Measurements from ENCODE around the gene TPD52L1.
"Not testable (repeated sequence)": the region's sequence is repeated elsewhere in the genome, so short reads cannot be mapped to it uniquely, and the experiment has no call there.

The TPD52L1 gene, protein sequence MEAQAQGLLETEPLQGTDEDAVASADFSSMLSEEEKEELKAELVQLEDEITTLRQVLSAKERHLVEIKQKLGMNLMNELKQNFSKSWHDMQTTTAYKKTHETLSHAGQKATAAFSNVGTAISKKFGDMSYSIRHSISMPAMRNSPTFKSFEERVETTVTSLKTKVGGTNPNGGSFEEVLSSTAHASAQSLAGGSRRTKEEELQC

DNA sequence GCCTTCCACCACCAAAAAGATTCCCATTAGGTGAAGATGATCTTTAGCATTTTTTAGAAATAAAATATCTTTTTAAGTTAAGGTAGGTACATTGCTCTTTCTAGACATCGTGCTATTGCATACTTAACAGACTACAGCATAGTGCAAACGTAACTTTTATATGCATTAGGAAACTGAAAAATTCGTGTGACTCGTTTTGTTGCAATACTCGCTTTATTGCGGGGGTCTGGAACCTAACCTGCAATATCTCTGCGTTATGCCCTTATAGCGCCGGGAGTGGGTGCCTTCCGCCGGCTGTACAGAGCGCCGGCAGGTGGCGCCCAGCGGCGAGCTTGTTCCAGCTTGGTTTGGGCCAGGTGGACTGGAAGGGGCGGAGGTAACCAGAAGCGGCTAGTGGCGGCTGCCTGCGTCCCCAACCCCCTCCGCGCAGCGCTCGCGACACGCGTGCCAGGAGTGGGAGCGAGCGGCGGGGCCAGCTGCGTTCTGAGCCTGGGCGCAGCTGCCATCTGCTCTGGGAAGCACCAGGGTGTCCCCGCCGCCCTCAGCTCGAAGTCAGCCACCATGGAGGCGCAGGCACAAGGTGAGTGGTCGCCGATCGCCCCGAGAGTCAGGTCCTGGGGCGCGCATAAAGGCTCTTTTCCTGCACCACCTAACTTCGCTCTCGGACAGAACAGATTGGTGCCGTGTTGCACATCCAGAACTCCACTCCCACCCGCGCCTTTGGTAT is at the start of gene TPD52L1:
TPD52L1 (plus strand) TSS at position 383 of the 727 bp plus-strand sequence; CDS start at position 562, 179 bp downstream.
- DNase-seq (ENCODE audit: low read depth) = no peak

- DNase-seq (ENCODE audit: low read depth) = no peak
Observed at GRCh38 chr6:125104425-125104824, 49.1 kb upstream of the TPD52L1 start.

- no peak for DNase-seq (ENCODE audit: low read depth)
Observed at GRCh38 chr6:125107048-125107447, 46.5 kb upstream of the TPD52L1 start.

DNA sequence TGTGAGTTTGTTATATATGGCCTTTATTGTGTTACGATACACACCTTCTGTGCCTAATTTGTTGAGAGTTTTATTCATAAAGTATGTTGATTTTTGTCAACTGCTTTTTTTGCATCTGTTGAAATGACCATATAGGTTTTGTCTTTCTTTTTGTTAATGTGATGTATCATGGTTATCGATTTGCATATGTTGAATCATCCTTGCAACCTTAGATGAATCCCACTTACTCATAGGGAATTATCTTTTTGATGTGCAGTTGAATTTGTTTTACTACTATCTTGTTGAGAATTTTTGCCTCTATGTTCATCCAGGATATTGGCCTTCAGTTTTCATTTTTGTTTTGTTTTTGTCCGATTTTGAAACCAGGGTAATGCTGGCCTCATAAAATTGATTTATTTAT is 45.7 kb upstream of the TPD52L1 start:
- no peak for DNase-seq (ENCODE audit: low read depth)

DNA sequence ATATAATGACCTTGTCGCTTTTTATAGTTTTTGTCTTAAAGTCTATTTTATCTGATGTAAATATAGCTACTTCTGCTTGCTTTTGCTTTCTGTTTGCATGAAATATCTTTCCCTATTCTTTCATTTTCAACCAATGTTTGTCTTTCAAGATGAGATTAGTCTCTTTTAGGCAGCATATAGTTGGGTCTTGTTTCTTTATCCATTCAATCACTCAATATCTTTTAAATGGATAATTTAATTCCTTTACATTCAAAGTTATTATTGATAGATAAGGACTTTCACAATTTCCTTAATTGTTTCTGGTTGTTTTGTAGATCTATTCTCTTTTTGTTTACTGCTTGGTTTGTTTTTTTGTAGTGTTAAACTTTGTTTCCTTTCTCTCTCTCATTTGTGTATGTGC is 43.5 kb upstream of the TPD52L1 start:
- DNase-seq (ENCODE audit: low read depth) = no peak

GRCh38 chr6:125111219-125111983 is 42.2 kb upstream of the TPD52L1 start:
- DNase-seq (ENCODE audit: low read depth) = no peak

DNA sequence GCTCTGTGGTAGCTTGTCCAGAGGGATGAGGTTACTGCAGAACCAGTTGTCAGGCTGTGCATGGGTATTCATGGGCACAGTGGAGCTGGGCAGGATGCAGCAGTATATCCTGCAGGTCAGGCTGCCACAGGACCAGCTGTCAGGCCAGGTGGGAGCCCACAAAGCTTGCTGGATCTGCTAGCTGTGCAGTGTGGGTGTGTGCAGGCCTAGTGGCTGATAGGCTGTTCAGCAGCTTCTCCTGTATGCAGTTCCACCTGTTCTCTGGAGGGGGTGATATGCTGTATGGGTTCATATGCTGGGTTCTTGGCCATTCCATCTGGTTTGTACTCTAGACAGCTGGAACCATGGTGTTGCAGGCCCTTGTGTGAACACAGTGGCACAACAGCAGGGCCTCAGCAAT is 40.6 kb upstream of the TPD52L1 start:
- DNase-seq (ENCODE audit: low read depth) = no peak

- DNase-seq (ENCODE audit: low read depth) = no peak
Observed at GRCh38 chr6:125114248-125114858, 39.2 kb upstream of the TPD52L1 start.

GRCh38 chr6:125116170-125116569 is 37.4 kb upstream of the TPD52L1 start:
- no peak for DNase-seq (ENCODE audit: low read depth)

GRCh38 chr6:125116710-125117109 is 36.9 kb upstream of the TPD52L1 start:
- DNase-seq (ENCODE audit: low read depth) = no peak

DNA sequence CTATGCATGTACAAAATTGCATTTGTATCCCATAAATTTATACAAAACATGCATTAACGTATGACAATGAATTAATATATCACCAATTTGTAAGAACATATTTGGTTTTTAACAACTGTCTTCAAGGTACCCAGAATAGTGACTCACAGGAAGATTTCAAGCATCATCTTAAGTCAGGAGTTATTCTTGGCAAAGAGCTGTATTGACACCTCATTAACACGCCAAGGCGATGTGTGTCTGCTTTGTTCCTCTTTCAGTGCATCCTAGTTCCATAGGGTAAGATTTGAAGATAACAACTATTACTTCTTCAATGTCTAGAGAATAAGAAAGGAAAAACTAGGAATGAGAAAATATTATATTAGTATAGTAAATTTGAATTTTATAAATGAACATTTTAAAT is 35.8 kb upstream of the TPD52L1 start:
- no peak for DNase-seq (ENCODE audit: low read depth)

DNA sequence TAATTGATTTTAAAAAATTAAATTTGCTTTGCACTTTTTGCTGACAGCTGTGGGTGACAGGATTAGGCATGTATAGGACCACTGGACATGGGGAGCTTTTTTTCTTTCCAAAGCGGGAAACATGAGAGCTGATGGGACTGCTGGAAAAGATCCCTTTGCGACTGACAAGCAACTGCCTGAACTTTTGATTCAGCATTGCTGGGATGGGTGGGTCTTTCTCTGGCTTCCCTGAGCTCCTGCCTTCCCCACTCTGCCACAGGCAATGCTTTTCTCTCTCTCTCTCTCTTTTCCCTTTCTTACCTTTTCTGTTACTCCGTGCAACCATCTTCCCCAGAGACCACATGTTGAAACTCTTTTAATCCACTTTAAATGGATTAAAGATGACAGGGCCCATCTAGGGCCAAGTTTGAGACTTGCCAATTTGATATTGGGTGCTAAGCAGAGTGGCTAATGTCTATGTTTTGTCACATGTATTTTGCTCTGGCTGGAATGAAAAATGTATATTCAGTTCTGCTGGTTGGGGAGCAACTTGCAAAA is 33.5 kb upstream of the TPD52L1 start:
- DNase-seq (ENCODE audit: low read depth) = no peak

- DNase-seq (ENCODE audit: low read depth) = no peak
Observed at GRCh38 chr6:125121894-125122293, 31.7 kb upstream of the TPD52L1 start.

DNA sequence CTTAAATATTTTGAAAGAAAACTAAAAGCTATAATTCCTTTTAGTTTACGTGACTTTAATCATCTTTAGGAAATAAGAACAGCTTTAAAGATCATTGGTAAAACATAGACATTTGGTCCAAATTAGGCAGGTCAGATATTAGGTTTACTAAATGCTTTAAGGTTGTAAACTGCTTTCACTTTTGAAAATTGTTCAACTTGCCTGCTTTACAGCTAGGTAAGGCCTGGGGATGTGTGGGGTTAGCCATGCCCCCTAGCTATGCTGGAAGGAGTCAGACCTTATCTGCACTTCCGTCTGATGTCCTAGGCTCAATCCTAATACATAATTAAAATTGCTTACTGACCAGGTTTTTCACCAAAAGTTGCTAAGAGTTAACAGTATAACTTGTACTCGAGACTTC is 30.5 kb upstream of the TPD52L1 start:
- DNase-seq (ENCODE audit: low read depth) = no peak

- no peak for DNase-seq (ENCODE audit: low read depth)
Observed at GRCh38 chr6:125123468-125124048, 30.0 kb upstream of the TPD52L1 start.

- DNase-seq (ENCODE audit: low read depth) = no peak
Observed at GRCh38 chr6:125124049-125124669, 29.4 kb upstream of the TPD52L1 start.

DNA sequence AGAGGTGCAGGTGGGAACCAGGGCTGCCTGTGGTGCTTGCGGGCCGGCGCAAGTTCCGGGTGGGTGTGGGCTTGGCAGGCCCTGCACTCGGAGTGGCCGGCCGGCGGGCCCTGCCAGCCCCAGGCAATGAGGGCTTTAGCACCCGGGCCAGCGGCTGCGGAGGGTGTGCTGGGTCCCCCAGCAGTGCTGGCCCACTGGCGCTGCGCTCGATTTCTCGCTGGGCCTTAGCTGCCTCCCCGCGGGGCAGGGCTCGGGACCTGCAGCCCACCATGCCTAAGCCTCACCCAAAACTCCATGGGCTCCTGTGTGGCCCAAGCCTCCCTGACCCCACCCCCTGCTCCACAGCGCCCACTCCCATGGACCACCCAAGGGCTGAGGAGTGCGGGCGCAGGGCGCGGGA is 27.7 kb upstream of the TPD52L1 start:
- not testable (repeated sequence) for DNase-seq (ENCODE audit: low read depth)

DNA sequence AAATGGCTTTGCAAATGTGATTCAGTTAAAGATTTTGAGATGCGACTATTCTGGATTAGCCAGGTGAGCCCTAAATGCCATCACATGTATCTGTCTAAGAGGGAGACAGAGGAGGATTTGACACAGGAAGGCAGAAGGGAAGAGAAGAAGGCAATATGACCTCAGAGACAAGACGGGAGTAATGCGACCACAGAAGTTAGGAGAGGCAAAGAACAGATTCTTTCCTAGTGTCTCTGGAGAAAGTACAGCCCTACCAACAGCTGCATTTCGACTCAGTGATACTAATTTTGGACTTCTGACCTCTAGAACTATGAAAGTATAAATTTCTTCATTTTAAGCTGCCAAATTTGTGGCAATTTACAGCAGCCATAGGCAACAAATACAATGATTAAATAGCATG is 24.2 kb upstream of the TPD52L1 start:
- DNase-seq (ENCODE audit: low read depth) = no peak

- DNase-seq (ENCODE audit: low read depth) = no peak
Observed at GRCh38 chr6:125132058-125132457, 21.5 kb upstream of the TPD52L1 start.

GRCh38 chr6:125136378-125136777 is 17.2 kb upstream of the TPD52L1 start:
- no peak for DNase-seq (ENCODE audit: low read depth)

- no peak for DNase-seq (ENCODE audit: low read depth)
Observed at GRCh38 chr6:125138083-125138482, 15.5 kb upstream of the TPD52L1 start.

DNA sequence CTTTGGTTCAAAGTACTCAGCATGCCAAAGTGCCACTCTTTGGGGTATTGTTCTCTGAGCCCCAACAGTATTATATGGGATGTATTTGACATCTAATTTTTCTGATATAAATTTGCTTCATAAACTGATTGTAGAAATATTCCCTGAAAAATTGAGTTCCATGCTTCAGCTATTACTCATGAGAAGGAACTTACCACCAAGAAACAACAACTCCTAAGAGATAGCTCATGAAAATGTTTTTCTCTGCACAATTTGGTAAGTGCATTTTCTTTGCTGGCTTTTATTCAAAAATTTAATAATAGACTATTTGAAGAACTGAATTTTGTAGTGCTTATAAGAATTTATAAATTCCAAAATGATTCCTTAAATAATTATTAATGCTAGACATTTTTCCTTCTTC is 12.8 kb upstream of the TPD52L1 start:
- DNase-seq (ENCODE audit: low read depth) = no peak
